K562 (cell line): ENCODE results near the gene COL23A1. TPM values are rescaled to one million over a fixed set of nuclear protein-coding genes. Genes with fewer than 3 reads are reported as not detected.

Source experiments
- ATAC-seq: fragments of 200-7000 bp; cut with Tn5 transposase; 3 replicates; pipeline ENCODE4 v1.9.1; 2020; ENCODE audit warnings: moderate library complexity
- BruUV-seq: library from RNA; stranded (reverse); fragments of 400-500 nt; replicated peaks from 2 replicates; lab custom pipeline; 2021; lab: Mats Ljungman, UMichigan
- CTCF ChIA-PET: fragments of 300-600 bp; formaldehyde crosslinking; extraction: SDS; loops from one replicate; lab custom pipeline; 2021; ENCODE audit warnings: low intra/inter-chr PET ratio; lab: Yijun Ruan, JAX
- POLR2A ChIA-PET: fragments of 300-600, 350-650 bp; sonication (Branson Sonifier 250); formaldehyde crosslinking; extraction: SDS; loops from one replicate; lab custom pipeline; 2021; ENCODE audit warnings: antibody characterized with exemption, inconsistent platforms; lab: Yijun Ruan, JAX
- DNase-seq, 4 experiments: peaks; one replicate each; pipeline versions ENCODE4 v3.0.0 to v3.0.0-alpha.2; 2011 to 2018; ENCODE audit warnings: low spot score in 3 of 4, mixed read lengths in 3 of 4; ENCODE audit errors: extremely low read depth in 1 of 4
- FAIRE-seq: peaks from 2 replicates; lab custom pipeline; 2011; peaks lifted over from hg19 to GRCh38; lab: Jason Lieb, UNC
- H2AFZ ChIP-seq: 2 replicates; pipeline ENCODE4 v1.6.0; 2011; ENCODE audit warnings: low read depth, low read length, control low read depth, inconsistent platforms
- H3K27ac ChIP-seq: fragments of 200-600 bp; 3 replicates; pipeline ENCODE4 v1.8.0; 2011; ENCODE audit warnings: low read depth, mild to moderate bottlenecking, control low read depth, inconsistent platforms, low read length, moderate library complexity, mixed read lengths; ENCODE audit errors: extremely low read depth
- H3K27me3 ChIP-seq, 2 experiments: fragments of 300-600 bp in 1 of 2; 2 replicates in 1 of 2; 3 replicates in 1 of 2; pipeline versions ENCODE4 v1.6.0 to v1.8.0; 2011; ENCODE audit warnings: inconsistent platforms in 2 of 2, low read length in 2 of 2, mild to moderate bottlenecking in 1 of 2, mixed read lengths in 1 of 2, moderate library complexity in 1 of 2; ENCODE audit not compliant: control insufficient read depth in 2 of 2, insufficient read depth in 2 of 2
- H3K36me3 ChIP-seq: fragments of 300-600 bp; 3 replicates; pipeline ENCODE4 v1.8.0; 2011; ENCODE audit warnings: mild to moderate bottlenecking, low read length, inconsistent platforms; ENCODE audit not compliant: control insufficient read depth, insufficient read depth
- H3K4me1 ChIP-seq, 2 experiments: fragments of 200-600 bp in 1 of 2; replicated peaks in 1 of 2; 2 replicates in 1 of 2; 3 replicates in 1 of 2; pipeline versions ENCODE4 v1.5.1 to v1.8.0; 2011; ENCODE audit warnings: inconsistent platforms in 2 of 2, low read length in 2 of 2, mild to moderate bottlenecking in 1 of 2, mixed read lengths in 1 of 2, moderate library complexity in 1 of 2; ENCODE audit not compliant: control insufficient read depth in 2 of 2, insufficient read depth in 2 of 2
- H3K4me2 ChIP-seq: 2 replicates; pipeline ENCODE4 v1.6.1; 2011; ENCODE audit warnings: low read length, control low read depth, inconsistent platforms, mixed read lengths; ENCODE audit not compliant: insufficient read depth
- H3K4me3 ChIP-seq: fragments of 200-600 bp; sonication (generic), shearing (Covaris generic); 2 replicates; pipeline ENCODE4 v1.5.1; 2016; ENCODE audit warnings: control low read depth, inconsistent platforms
- H3K79me2 ChIP-seq: fragments of 200-600 bp; 3 replicates; pipeline ENCODE4 v1.8.0; 2011; ENCODE audit warnings: low read length, inconsistent platforms; ENCODE audit not compliant: control insufficient read depth, insufficient read depth
- H3K9ac ChIP-seq, 2 experiments: 2 replicates each; pipeline versions ENCODE4 v1.6.0 to v1.6.1; 2011; ENCODE audit warnings: low read depth in 2 of 2, low read length in 2 of 2, control low read depth in 1 of 2, inconsistent platforms in 1 of 2, mild to moderate bottlenecking in 1 of 2, mixed read lengths in 1 of 2; ENCODE audit not compliant: insufficient read depth in 1 of 2
- H3K9me1 ChIP-seq: one replicate; pipeline ENCODE4 v1.6.0; 2011; ENCODE audit warnings: inconsistent platforms, mild to moderate bottlenecking, low read length, moderate library complexity; ENCODE audit not compliant: control insufficient read depth, insufficient read depth
- H3K9me3 ChIP-seq: replicated peaks from 2 replicates; pipeline ENCODE4 v1.5.1; 2011; ENCODE audit warnings: low read depth, low read length, inconsistent platforms; ENCODE audit not compliant: control insufficient read depth, insufficient read depth
- H4K20me1 ChIP-seq: replicated peaks from 2 replicates; pipeline ENCODE4 v1.6.1; 2011; ENCODE audit warnings: low read length, inconsistent platforms, mixed read lengths; ENCODE audit not compliant: control insufficient read depth, insufficient read depth
- ADNP ChIP-seq: fragments of 200-800 bp; sonication (Bioruptor generic); IDR thresholded peaks from 2 replicates; pipeline ENCODE4 v1.6.1; 2016; ENCODE audit warnings: missing genetic modification characterization, missing compliant biosample characterization
- C11orf30 ChIP-seq: fragments of 450-650 bp; IDR thresholded peaks from 2 replicates; pipeline ENCODE4 v1.6.1; 2016; ENCODE audit warnings: low read depth, mild to moderate bottlenecking
- ETV5 ChIP-seq: sonication (generic); formaldehyde crosslinking; IDR thresholded peaks from 2 replicates; pipeline ENCODE4 v1.4.0; 2020; ENCODE audit warnings: low read depth, mild to moderate bottlenecking, missing genetic modification reagents
- KAT8 ChIP-seq: fragments of 450-650 bp; IDR thresholded peaks from 2 replicates; pipeline ENCODE4 v1.6.1; 2016; ENCODE audit warnings: low read depth, mild to moderate bottlenecking
- KHSRP ChIP-seq: fragments of 450-650 bp; IDR thresholded peaks from 2 replicates; pipeline ENCODE4 v1.6.1; 2017
- KLF13 ChIP-seq: fragments of 450-650 bp; IDR thresholded peaks from 2 replicates; pipeline ENCODE4 v1.6.1; 2016; ENCODE audit warnings: missing genetic modification characterization, low read depth, mild to moderate bottlenecking, missing compliant biosample characterization, moderate library complexity, borderline replicate concordance
- LEF1 ChIP-seq: fragments of 450-650 bp; IDR thresholded peaks from 2 replicates; pipeline ENCODE4 v1.6.1; 2016; ENCODE audit warnings: mild to moderate bottlenecking
- MYBL2 ChIP-seq, 2 experiments: fragments of 450-650 bp in 1 of 2; sonication (generic) in 1 of 2; formaldehyde crosslinking in 1 of 2; IDR thresholded peaks; 2 replicates each; pipeline versions ENCODE4 v1.6.1 to v1.8.1; 2017 to 2022; ENCODE audit warnings: borderline replicate concordance in 1 of 2, inconsistent platforms in 1 of 2, low read depth in 1 of 2, mild to moderate bottlenecking in 1 of 2, missing genetic modification reagents in 1 of 2, moderate library complexity in 1 of 2
- SIN3A ChIP-seq, 2 experiments: fragments of 150-350 bp in 1 of 2; IDR thresholded peaks; 2 replicates each; pipeline ENCODE4 v1.6.1; 2011 to 2016; ENCODE audit warnings: borderline replicate concordance in 2 of 2, low read depth in 2 of 2, low read length in 2 of 2, mild to moderate bottlenecking in 2 of 2, moderate library complexity in 2 of 2; ENCODE audit not compliant: control insufficient read depth in 1 of 2
- TGIF2 ChIP-seq: sonication (generic); formaldehyde crosslinking; IDR thresholded peaks from 2 replicates; pipeline ENCODE4 v1.8.1; 2022; ENCODE audit warnings: mild to moderate bottlenecking, missing genetic modification reagents, moderate library complexity
- ZNF212 ChIP-seq: fragments of 450-650 bp; formaldehyde crosslinking; IDR thresholded peaks from 2 replicates; pipeline ENCODE4 v1.4.0; 2020; ENCODE audit warnings: mild to moderate bottlenecking
- ZNF274 ChIP-seq: IDR thresholded peaks from 2 replicates; pipeline ENCODE4 v1.6.1; 2011; ENCODE audit warnings: low read depth, mild to moderate bottlenecking, low read length, moderate library complexity, borderline replicate concordance
- ZNF316 ChIP-seq: fragments of 450-650 bp; IDR thresholded peaks from 2 replicates; pipeline ENCODE4 v1.6.1; 2016
- WGBS: fragments of 100-300 bp; shearing (Covaris generic); methylation state at CpG from one replicate; pipeline ENCODE4 v1.1.6; 2016; ENCODE audit warnings: low coverage, mixed read lengths; ENCODE audit not compliant: insufficient coverage; ENCODE audit errors: missing lambda C conversion rate; 5-methylcytosine and 5-hydroxymethylcytosine counted together
- in situ Hi-C: fragments of 300-500 bp; cut with MboI; formaldehyde crosslinking; loops from 4 replicates; pipeline ENCODE4 v1.15.0; 2018; ENCODE audit warnings: inconsistent platforms, mixed read lengths
- intact Hi-C: fragments of 100-400 bp; cut with micrococcal nuclease; formaldehyde crosslinking; loops from 2 replicates; pipeline ENCODE4 v1.14.2; 2022
- polyA plus RNA-seq, 8 experiments: library from polyadenylated mRNA; depleted of rRNA in 4 of 8; stranded (reverse) in 5 of 8; unstranded in 3 of 8; fragments of >200 nt; fragmentation: Nextera tagmentation in 2 of 8; fragmentation: Illumina TruSeq in 1 of 8; extraction: Ambion mirVana in 2 of 8; extraction: Trizol in 1 of 8; gene quantifications; 2 replicates each; pipeline versions ENCODE4 v1.2.1 to v1.2.3, GENCODE V29; 2011 to 2014; ENCODE audit warnings: inconsistent platforms in 1 of 8, missing spikeins in 1 of 8
- total RNA-seq, 7 experiments: library from RNA; depleted of rRNA in 6 of 7; stranded (reverse); fragments of >200 nt in 6 of 7; fragmentation: Illumina TruSeq in 2 of 7; extraction: Trizol in 2 of 7; gene quantifications; 2 replicates each; pipeline versions ENCODE4 v1.2.1 to v1.2.3, GENCODE V29; 2011 to 2021; ENCODE audit warnings: low replicate concordance in 1 of 7

The COL23A1 gene
- total and polyA plus RNA-seq, 9 of the 15 experiments (the other 6 are each of a cell fraction or from before 2014, with no cell fraction given): 0.09 TPM; not detected in 8

DNA sequence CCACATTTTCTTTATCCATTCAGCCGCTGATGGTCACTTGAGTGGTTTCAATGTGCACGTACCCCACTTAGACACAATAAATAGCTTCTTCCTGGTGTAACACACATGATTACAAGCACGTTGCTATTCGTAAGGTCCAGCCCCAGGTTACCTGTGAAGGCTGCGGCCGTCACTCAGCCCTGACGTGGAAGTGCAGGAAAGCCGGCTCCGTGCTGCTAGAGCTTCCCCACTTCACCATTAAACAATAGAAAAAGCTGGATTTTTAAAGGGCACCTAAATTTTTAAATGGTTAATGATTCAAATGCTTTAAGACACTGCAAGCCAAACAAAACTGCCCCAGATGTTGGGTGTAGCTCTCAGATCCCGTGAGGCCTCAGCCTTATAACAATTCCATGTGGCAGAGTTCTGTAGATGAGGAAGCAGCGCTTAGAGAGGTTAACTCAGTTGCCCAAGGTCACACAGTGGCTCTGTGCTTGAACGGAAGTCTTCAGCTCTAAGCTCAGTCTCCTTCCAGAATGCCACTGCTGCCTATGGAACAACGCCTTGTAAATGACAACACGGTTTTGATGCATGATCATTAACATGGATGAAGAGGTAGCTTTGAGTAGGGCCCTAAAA lies 125.7 kb downstream of the COL23A1 start:
- intact Hi-C loops: no loop called here
- no peak overlapping the region for H2AFZ ChIP-seq
- CTCF ChIA-PET: no interaction called here

DNA sequence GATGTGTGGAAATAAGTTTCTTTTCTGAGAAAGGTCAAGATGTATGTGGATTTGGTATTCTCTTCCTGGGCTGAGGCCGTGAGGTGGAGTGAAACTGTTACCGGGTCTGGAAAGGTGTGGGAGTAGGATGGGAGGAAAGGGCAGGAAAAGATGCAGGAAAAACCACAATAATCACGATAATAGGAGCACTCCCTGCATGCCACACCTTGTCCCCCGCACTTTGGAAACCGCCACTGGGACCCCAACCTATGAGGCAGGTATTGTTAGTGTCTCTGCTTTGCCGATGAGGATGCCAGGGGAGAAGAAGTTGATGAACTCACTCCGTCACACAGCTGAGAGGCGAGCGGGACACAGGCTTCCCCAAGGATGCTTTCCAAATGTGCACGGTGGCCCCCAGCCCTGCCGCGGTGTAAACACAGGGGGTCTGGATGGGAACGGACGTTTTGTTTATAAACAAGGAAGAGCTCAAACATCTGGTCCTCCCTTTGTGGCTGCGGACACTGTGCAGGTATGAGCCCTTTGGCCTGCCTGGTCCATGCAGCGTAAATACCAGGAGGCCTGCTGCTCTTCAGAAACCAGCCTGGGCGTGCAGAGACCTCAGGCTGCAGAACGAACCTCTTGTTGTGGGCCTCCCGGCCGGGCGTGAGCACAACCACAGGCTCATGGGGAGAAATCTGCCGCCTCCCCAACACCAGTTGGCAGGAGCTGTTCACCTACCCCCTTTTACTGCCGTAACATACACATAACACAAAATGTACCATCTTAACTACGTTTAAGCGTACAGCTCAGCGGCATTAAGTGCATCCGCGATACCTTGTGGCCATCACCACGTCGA lies 126.7 kb downstream of the COL23A1 start:
- 66% methylated on average over 25 of the region's 30 CpGs for WGBS
- no TSS peak for BruUV-seq
- Histone ChIP-seq H3K27ac (no peak overlapping the region), H3K9me1 (no peaks in the 10 kb centered on the region), H3K4me1 (peaks cover 0 to 14% of the 10 kb centered on the region in 2 experiments; a peak in 3 of 5 replicates), H3K27me3 (peaks cover 0 to 12% of the 10 kb centered on the region in 2 experiments; a peak in 3 of 5 replicates), H3K4me2 (no peak overlapping the region), H4K20me1 (no peaks in the 10 kb centered on the region), H2AFZ (no peak overlapping the region), H3K9me3 (no peaks in the 10 kb centered on the region), H3K9ac (no peak overlapping the region), H3K36me3 (no peaks in the 10 kb centered on the region), H3K79me2 (no peaks in the 10 kb centered on the region), H3K4me3 (no peak overlapping the region)
- ChIA-PET POLR2A (interaction anchor here (1.4 to 1.6 kb wide), 2 partner anchors 11 to 26 kb away, joined by 3 read pairs; no protein-coding TSS in a partner anchor), CTCF (no interaction called here)
- DNase-seq (no peak), ATAC-seq (no peak), FAIRE-seq (no peak)
- in situ Hi-C loops (no loop called here), intact Hi-C loops (no loop called here)
- no peak for TF ChIP-seq ZNF212 (CRISPR knock-in tag)
- TF ChIP-seq SIN3A (IDR thresholded peaks at IDR 0.05; ENCODE audit: borderline replicate concordance in 2 of 2, control insufficient read depth in 1 of 2, low read depth in 2 of 2, low read length in 2 of 2): no peak
- TF ChIP-seq KLF13: no peak
- no peak for TF ChIP-seq KHSRP
- no peak for TF ChIP-seq LEF1
- no peak for TF ChIP-seq TGIF2 (CRISPR knock-in tag)
- no peak for TF ChIP-seq ADNP (tag)
- no peak for TF ChIP-seq ETV5 (CRISPR knock-in tag)
- TF ChIP-seq ZNF316: no peak

More for the DNA sequence above, 125.7 kb downstream of the COL23A1 start:
- Histone ChIP-seq H3K9me1 (no peaks in the 10 kb centered on the region), H3K4me3 (no peak overlapping the region), H3K27me3 (peaks cover 4 to 21% of the 10 kb centered on the region in 2 experiments; a peak in 4 of 5 replicates), H3K4me1 (peaks cover 0 to 16% of the 10 kb centered on the region in 2 experiments; a peak in 3 of 5 replicates), H3K9ac (no peak overlapping the region), H3K4me2 (no peak overlapping the region), H3K27ac (no peak overlapping the region), H3K9me3 (no peaks in the 10 kb centered on the region)
- no TSS peak for BruUV-seq
- POLR2A ChIA-PET: interaction anchor here (0.5 to 1.4 kb wide), 2 partner anchors 21 to 25 kb away, joined by 3 read pairs; no protein-coding TSS in a partner anchor
- TF ChIP-seq KAT8 (no peak), ZNF274 (no peak), C11orf30 (no peak), MYBL2 (IDR thresholded peaks at IDR 0.05; ENCODE audit: low read depth) (no peak), MYBL2 (CRISPR knock-in tag; IDR thresholded peaks at IDR 0.05; ENCODE audit: borderline replicate concordance) (no peak)
- TF ChIP-seq, all 486 proteins: peak for 0
- DNase-seq (no peak), FAIRE-seq (no peak), ATAC-seq (no peak)
- no peaks in the 10 kb centered on the region; the same call in 1 of the 2 replicates for H4K20me1 ChIP-seq
- 49% methylated on average over 14 of the region's 14 CpGs for WGBS
- no peaks in the 10 kb centered on the region for H3K36me3 ChIP-seq
- no peaks in the 10 kb centered on the region for H3K79me2 ChIP-seq
- in situ Hi-C loops: no loop called here
